Measurements from ENCODE around the gene ZNF324. TPM values are rescaled to one million over a fixed set of nuclear protein-coding genes. Genes with fewer than 3 reads are reported as not detected.

The ZNF324 gene
- 8.1 to 10.5 TPM (median 10.2 TPM) in 5 replicates for total RNA-seq (2022; extraction: Qiagen RNA extraction)

DNA sequence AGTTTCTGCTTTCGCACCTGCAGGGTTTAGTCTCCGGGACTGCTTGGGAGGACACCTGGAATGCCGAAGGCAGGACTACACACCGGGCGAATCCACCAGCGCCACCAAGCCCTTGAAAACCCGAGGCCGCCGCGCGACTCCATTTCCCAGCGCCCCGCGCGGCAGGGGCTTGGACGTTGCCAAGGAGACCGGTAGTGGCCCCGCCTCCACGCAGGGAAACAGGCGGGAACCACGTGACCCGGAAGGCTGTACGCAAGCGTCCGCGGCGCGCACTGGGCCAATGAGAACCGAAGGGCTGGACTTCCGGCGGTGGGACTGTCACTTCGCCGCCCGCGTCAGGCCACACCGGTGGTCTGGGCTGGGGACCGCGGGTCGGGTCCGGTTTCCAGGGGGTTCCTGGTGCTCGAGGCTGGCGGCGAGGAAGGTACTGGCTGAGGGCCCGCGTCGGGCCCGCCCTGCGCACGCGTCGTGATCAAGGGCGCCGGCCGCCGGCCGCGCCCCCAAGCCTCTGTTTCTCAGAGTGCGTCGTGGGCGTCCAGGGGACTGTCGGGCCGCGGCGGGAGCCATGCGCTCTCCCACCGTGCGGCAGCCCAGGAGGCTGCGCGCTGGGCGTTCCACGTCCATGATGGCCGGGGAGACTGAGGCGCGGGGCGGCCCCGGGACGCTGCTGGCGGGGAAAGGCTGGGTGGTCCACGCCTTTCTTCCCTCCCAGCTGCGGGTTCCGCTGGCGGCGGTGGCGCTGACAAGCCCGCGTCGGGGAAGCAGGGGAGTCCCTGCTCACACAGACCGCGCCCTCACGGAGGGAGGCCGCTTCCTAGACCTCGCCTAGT lies at the start of gene ZNF324:
Gene ZNF324, plus strand, starts transcription at position 321 of the 830 bp plus-strand sequence. CDS start 2,106 bp downstream, outside the sequence.

DNA sequence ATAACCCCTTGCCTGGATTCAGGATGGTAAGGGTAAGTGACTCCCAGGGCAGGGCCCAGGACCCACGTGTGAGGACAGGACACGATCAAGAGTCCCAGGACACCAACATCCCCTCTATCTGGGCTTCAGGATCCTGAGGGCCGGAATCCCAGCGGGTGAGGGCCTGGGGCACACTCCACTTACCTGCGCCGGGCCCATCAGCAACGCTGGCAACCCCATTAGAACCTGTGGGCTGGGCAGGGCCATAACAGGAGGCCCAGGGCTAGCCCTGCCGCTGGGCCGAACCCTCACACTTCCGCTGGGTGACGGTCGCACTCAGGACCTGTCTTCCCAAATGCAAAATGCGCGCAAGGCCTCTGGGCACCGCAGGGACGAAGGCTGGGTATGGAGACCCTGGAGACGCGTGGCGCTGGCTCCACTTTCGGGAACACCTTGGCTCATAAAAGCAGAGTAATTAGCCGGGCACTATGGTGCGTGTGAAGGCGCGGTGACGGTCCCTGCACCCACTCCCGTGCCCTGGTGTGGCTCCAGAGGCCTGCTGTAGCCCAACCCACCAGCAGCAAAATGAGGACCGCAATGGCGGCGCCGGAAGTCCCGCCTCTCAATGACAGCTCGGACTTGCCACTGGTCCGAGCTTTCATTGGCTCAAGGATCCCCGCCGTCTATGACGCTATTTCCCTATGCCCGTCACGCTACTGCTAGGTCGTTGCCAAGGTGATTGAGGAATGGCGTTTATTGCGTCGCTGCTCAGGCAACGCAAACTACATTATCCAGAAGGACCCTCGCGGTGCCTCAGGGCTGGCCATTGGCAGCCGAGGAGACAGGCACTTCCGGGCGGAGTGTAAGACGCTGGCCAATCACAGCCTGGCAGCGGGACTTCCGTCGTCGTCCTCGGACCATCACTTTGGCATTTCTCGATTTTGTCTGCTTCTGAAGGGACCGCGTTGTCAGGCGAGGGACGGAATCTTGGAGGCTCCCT lies 27.0 kb upstream of the ZNF324 start, which contains the start of gene ZNF132:
Gene ZNF132, minus strand, starts transcription at position 578 of the 979 bp plus-strand sequence. Its CDS starts 332 bp downstream, at position 246.

DNA sequence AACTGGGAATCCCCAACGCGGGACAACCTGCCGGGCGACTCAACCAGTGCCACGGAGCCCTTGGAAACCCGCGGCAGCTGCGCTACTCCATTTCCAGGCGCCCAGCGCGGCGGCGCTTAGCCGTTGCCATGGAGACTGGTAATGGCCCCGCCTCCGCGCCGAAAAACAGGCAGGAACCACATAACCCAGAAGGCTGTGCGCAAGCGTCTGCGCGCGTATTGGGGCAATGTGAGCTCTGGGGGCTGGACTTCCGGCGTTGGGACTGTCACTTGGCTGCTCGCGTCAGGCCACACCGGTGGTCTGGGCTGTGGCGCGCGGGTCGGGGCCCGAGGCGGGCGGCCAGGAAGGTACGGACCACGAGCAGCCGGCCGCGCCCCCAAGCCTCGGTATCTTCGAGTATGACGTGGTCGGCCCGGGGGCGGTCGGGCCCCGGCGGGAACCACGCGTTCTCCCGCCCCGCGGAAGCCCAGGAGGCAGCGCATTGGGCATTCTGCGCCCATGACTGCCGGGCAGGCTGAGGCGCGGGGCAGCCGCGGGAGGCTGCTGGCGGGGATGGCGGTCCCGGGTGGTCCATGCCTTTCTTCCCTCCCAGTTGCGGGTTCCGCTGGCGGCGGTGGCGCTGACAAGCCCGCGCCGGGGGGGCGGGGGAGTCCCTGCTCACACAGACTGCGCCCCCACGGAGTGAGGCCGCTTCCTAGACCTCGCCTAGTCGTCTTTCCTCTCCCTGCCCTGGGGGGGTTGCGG lies 15.3 kb upstream of the ZNF324 start, which contains the start of gene ZNF324B:
Gene ZNF324B, plus strand, starts transcription at position 265 of the 744 bp plus-strand sequence. CDS start 2,080 bp downstream, outside the sequence.

DNA sequence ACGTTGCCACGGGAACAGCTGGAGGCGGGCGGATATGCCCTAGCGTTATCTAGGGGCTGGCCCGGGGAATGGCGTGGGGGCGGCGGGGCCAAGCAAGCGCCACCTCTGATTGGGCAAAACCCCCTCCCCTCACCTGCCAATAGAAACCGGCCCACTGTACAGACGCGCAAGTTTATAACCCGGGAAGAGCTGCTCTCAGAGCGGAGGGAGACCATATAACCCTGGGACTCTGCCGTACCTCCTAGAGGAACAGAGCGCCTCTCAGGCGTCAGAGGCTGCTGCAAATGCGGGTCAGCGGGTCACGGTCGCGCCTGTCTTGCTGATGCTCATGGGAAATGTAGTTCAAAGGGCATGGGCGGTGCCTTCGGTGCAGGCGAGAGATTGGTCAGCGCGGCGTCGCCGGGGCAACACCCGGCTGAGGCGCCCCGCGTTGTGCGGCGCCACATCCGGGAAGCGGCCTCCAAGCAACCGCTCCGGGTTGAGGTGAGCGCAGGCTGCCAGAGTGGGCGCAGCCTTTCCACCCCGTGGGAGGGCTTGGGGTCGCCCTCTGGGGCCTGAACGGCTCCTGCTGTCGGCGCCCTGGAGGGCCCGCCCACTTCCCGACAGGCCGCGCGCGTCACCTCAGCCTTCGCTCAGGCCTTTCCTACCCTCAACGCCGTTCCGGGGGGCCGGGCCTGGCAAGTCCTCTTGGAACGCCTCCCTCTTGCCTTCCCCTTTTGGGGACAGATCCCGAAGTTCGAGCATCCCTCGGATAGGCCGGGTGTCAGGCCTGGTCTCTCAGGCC lies 9.0 kb downstream of the ZNF324 start, which contains the start of gene ZNF446:
Gene ZNF446, plus strand, starts transcription at position 639 of the 784 bp plus-strand sequence. CDS start 867 bp downstream, outside the sequence.

DNA sequence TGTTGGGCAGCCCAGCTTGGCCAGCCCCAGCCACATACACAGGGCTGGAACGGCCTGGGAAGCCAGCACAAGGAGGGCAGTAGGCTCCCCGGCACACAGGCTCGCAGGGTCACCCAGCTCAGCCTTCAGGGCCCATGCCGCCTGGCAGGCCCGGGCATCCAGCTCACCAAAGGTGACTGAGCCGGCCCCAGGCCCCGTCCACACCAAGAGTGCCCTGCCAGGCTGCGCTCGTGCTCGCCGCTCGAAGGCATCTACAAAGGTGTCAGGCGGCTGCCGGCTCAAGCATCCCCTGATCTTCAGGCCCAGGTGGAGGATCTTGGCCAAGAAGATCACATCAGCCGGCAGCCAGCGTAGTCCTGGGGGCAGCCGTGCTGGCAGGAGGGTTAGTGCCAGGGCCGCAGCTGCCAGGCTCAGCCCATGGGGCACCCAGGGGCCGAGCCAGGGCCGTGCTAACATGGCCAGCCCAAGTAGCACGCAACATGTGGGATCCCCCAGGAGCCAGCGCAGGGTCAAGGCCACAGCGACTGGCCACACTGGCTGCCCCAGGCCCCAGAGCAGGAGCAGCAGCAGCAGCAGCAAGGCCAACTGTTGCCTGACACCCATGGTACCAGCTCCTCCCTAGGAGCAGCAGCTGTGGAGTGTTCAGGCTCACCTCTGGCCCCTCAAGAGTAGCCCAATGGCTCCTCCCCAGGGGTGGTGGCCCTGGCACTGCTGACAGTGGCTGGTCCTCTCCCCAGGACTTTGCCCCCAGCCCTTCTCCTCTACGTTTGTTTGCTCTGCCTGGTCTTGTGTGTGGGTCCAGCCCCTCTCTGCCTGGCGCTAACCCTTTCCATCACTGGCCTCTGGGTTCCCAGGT lies 44.7 kb downstream of the ZNF324 start, which contains the start of gene SLC27A5:
Gene SLC27A5, minus strand, starts transcription at position 640 of the 856 bp plus-strand sequence. Its CDS starts 37 bp downstream, at position 603.

DNA sequence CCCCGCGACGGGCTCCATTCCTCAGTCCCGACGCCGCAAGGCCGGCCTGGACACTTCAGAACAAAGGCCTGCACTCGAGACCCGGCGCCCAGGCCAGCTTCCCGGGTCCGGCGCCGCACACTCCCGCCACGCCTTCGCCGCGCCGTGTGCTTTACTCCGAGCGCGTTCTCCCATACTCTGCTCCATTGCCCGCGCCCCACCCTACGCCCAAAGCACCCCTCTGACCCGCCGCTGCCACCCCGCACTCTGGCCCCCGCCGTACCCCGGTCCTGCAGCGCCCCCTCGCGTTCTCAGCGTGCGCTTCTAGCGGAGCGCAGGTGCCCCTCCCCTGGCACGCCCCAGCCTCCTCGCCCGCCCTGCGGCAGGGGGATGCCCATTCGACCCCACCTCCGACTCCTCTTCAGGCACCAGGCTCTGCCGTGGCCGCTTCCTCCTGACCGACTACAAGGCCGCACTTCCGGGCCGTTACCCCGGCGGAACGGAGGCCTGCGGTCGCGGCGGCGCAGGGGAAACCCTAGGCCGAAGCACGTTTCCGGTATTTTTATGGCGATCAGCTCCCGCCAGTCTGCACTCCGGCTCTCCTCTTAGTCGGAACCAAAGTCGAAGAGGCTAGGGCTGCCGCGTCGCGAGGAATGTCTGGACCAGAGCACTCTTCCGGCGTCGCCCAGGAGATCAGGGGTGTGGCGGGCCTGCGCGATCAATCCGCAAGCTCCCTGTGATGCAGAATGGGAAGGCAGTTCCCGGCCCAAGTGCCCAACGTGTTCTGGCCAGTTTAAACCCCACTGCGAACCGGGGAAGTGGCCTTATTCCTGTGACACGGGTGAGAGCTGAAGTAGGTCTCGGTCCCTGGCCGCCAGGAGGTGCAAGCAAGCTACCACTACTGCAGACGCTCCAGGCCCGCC lies 52.7 kb downstream of the ZNF324 start, which contains the start of gene ZBTB45:
Gene ZBTB45, minus strand, starts transcription at position 456 of the 902 bp plus-strand sequence. CDS start 2,137 bp downstream, outside the sequence.

Other genes with a start within 250 kb of the ZNF324 start
- 11.2 to 18.7 TPM (median 17.9 TPM) in 5 replicates for gene ZNF544, start 238.2 kb upstream of the ZNF324 start, total RNA-seq (2022; extraction: Qiagen RNA extraction)
- 1.2 to 1.5 TPM (median 1.3 TPM) in 5 replicates for gene ZNF8, start 188.1 kb upstream of the ZNF324 start, total RNA-seq (2022; extraction: Qiagen RNA extraction)
- gene ERVK3-1, start 161.7 kb upstream of the ZNF324 start, total RNA-seq (2022; extraction: Qiagen RNA extraction): 89.6 to 105 TPM (median 92.7 TPM) in 5 replicates
- 2.5 to 3.2 TPM (median 2.9 TPM) in 5 replicates for gene ZSCAN22, start 140.1 kb upstream of the ZNF324 start, total RNA-seq (2022; extraction: Qiagen RNA extraction)
- gene A1BG, start 113.6 kb upstream of the ZNF324 start, total RNA-seq (2022; extraction: Qiagen RNA extraction): 8.6 to 11.0 TPM (median 10.2 TPM) in 5 replicates
- gene ZNF497, start 104.3 kb upstream of the ZNF324 start, total RNA-seq (2022; extraction: Qiagen RNA extraction): 0.74 to 1.6 TPM (median 1.1 TPM) in 5 replicates
- 0.86 to 1.5 TPM (median 1.2 TPM) in 5 replicates for gene ZNF837, start 86.0 kb upstream of the ZNF324 start, total RNA-seq (2022; extraction: Qiagen RNA extraction)
- 1,918 to 2,176 TPM (median 2,046 TPM) in 5 replicates for gene RPS5, start 79.8 kb upstream of the ZNF324 start, total RNA-seq (2022; extraction: Qiagen RNA extraction)
- 0.11 to 0.19 TPM (median 0.17 TPM) in 3 of 5 replicates, not detected in the others for gene RNF225, start 71.4 kb upstream of the ZNF324 start, total RNA-seq (2022; extraction: Qiagen RNA extraction)
- gene ZNF584, start 58.4 kb upstream of the ZNF324 start, total RNA-seq (2022; extraction: Qiagen RNA extraction): 17.0 to 19.0 TPM (median 18.4 TPM) in 5 replicates
- 0.08 to 0.14 TPM (median 0.09 TPM) in 5 replicates for gene ZNF132, start 26.9 kb upstream of the ZNF324 start, total RNA-seq (2022; extraction: Qiagen RNA extraction)
- 5.5 to 7.9 TPM (median 7.5 TPM) in 5 replicates for gene ZNF324B, start 15.5 kb upstream of the ZNF324 start, total RNA-seq (2022; extraction: Qiagen RNA extraction)
- 9.8 to 12.3 TPM (median 11.4 TPM) in 5 replicates for gene ZNF446, start 9.3 kb downstream of the ZNF324 start, total RNA-seq (2022; extraction: Qiagen RNA extraction)
- 20.1 to 31.2 TPM (median 26.7 TPM) in 5 replicates for gene SLC27A5, start 44.9 kb downstream of the ZNF324 start, total RNA-seq (2022; extraction: Qiagen RNA extraction)
- gene ZBTB45, start 52.7 kb downstream of the ZNF324 start, total RNA-seq (2022; extraction: Qiagen RNA extraction): 11.1 to 22.6 TPM (median 21.3 TPM) in 5 replicates
- gene TRIM28, start 77.0 kb downstream of the ZNF324 start, total RNA-seq (2022; extraction: Qiagen RNA extraction): 620 to 956 TPM (median 843 TPM) in 5 replicates
- gene CHMP2A, start 88.0 kb downstream of the ZNF324 start, total RNA-seq (2022; extraction: Qiagen RNA extraction): 195 to 225 TPM (median 204 TPM) in 5 replicates
- 131 to 164 TPM (median 141 TPM) in 5 replicates for gene UBE2M, start 91.5 kb downstream of the ZNF324 start, total RNA-seq (2022; extraction: Qiagen RNA extraction)
- 6.6 to 15.0 TPM (median 12.8 TPM) in 5 replicates for gene MZF1, start 106.3 kb downstream of the ZNF324 start, total RNA-seq (2022; extraction: Qiagen RNA extraction)

Data from A549 treated with dexamethasone at 1 μM for 4 hours (cell line).